ENCODE measurements around the gene SLC28A3.

Gene SLC28A3

DNA sequence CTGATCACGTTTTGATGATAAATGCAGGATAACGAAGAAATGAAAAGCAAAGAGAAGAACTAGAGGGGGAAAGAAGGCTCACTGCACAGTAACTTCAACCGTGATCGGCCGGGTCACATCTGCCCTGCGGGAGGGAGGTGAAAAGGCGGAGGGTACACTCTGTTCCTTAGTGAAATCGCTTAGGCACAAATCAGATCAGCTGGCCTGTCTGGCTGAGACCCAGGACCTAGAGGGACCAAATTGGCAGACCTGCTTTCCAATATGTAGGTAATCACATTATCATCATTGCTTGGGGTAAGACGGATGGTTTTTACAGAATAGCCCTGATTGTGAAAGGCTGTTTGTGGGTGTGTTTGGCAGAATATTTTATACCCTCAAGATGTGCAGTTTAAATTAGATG lies 82.2 kb downstream of the SLC28A3 start:
- no peak for DNase-seq (ENCODE audit: low read depth)
- no peak overlapping the region for H3K4me3 ChIP-seq (ENCODE audit: low read depth, low read length)
- TF ChIP-seq, protein P1, sequence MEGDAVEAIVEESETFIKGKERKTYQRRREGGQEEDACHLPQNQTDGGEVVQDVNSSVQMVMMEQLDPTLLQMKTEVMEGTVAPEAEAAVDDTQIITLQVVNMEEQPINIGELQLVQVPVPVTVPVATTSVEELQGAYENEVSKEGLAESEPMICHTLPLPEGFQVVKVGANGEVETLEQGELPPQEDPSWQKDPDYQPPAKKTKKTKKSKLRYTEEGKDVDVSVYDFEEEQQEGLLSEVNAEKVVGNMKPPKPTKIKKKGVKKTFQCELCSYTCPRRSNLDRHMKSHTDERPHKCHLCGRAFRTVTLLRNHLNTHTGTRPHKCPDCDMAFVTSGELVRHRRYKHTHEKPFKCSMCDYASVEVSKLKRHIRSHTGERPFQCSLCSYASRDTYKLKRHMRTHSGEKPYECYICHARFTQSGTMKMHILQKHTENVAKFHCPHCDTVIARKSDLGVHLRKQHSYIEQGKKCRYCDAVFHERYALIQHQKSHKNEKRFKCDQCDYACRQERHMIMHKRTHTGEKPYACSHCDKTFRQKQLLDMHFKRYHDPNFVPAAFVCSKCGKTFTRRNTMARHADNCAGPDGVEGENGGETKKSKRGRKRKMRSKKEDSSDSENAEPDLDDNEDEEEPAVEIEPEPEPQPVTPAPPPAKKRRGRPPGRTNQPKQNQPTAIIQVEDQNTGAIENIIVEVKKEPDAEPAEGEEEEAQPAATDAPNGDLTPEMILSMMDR (conservative IDR thresholded peaks at IDR 0.05; ENCODE audit: low read depth, low read length) = no peak

DNA sequence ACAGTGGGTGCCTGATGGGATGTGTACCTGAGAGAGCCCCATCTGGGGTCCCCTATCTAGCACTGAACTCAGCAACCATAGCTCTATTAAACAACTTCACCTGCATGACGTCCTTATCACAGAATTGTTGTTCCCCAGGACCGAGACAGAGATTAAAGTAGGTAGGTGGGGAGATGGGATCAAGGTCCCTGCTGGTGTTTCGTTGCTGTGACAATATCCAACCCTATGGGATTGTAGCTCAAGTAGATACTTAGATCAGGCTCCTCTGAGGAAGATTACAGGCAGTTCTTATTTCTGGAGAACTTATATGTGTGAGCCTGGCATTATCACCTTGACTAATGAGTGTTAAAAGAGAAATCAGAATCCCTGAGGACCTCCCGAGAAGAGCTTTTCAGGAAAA lies 84.9 kb downstream of the SLC28A3 start:
- H3K4me3 ChIP-seq (ENCODE audit: low read depth, low read length) = no peak overlapping the region
- no peak for DNase-seq (ENCODE audit: low read depth)
- TF ChIP-seq, protein P1 (conservative IDR thresholded peaks at IDR 0.05; ENCODE audit: low read depth, low read length) = no peak

DNA sequence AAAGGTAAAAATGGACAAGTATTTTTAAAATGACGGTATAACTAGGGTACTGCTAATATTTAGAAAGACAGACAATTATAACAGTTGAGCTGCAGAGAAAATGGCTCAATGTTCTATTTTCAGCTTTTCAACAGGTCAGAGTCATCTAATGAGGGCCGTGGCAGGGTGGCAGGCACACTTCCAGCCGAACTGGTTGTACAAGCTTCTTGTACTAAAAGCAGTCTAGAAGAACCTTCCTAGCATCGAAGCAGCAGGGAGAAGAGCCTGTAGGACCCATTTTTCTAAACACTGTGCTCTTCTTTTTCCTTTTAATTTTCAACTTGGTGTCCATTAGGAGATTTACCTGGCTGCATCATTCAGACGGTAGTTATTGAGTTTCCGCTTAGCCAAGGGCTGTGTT lies 85.6 kb downstream of the SLC28A3 start:
- DNase-seq (ENCODE audit: low read depth) = no peak
- TF ChIP-seq, protein P1 (conservative IDR thresholded peaks at IDR 0.05; ENCODE audit: low read depth, low read length) = no peak
- no peak overlapping the region for H3K4me3 ChIP-seq (ENCODE audit: low read depth, low read length)

DNA sequence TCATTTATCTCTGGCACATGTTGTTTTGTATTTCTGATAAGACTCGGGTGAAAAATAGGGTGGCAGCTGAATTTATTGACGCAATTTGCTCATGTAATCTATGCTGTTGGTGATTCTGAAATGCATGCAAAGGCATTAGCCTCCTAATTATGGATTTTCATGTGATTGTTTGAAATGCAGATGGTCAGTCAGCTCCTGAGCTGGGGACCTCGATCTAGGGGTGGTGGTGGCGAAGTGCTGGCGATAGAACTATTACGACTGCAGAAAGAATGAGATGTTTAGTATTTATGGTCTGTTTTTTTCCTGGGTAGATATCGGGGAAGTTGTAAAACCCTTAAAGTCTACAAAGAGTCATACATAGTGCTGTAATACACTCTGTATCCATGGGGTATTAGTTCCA lies 88.6 kb downstream of the SLC28A3 start:
- DNase-seq (ENCODE audit: low read depth) = no peak
- H3K4me3 ChIP-seq (ENCODE audit: low read depth, low read length) = no peak overlapping the region
- TF ChIP-seq, protein P1 (conservative IDR thresholded peaks at IDR 0.05; ENCODE audit: low read depth, low read length) = no peak

DNA sequence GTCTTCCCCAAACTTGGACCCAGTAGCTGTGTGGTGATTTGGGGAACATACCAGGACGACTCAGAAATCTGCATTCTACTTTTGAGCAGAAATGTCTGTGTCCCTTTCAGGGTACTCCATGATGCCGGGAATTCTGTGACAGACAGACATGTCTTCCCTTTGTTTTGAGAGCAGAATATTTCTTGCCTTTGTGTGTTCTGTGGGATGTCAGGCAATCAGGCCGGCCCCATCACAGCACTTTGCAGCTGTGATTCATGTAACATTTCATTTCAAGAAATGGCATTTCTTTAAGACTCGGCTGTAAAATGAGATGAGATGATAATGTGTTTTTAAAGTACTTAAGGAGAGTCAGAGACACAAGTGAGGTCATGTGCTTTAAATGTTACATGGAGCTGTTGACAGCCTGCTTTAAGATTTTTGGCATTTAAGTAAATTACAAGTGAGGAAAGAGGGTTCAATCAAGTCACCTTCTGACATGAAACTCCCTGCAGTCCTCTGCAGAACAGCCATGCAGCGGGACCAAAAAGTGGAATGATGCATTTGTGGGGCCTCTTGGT lies 98.7 kb downstream of the SLC28A3 start:
- H3K4me3 ChIP-seq (ENCODE audit: low read depth, low read length) = no peak overlapping the region
- TF ChIP-seq, protein P1 (conservative IDR thresholded peaks at IDR 0.05; ENCODE audit: low read depth, low read length) = no peak
- no peak for DNase-seq (ENCODE audit: low read depth)

DNA sequence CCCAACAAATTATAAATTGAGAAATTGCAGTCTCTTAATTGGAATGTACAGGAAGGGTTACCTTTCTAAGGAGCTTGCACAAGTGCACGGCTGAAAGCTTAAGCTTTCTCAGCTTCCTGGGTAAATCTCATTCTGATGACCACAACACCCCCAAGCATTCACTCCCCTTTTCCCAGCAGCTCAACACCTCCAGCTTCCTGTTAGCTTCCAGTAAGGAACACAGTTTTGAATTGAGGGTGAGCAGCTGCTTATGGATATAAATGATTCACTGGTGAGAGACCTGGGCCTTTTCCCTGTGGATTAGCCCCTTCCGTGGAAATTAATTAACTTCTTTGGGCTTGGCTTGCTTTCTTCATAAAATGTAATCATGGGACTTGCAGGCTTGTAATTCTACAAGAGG lies 101.2 kb downstream of the SLC28A3 start:
- H3K4me3 ChIP-seq (ENCODE audit: low read depth, low read length) = no peak overlapping the region
- peak; percentile 25 for DNase-seq (ENCODE audit: low read depth)
- TF ChIP-seq, protein P1 (conservative IDR thresholded peaks at IDR 0.05; ENCODE audit: low read depth, low read length) = no peak

DNA sequence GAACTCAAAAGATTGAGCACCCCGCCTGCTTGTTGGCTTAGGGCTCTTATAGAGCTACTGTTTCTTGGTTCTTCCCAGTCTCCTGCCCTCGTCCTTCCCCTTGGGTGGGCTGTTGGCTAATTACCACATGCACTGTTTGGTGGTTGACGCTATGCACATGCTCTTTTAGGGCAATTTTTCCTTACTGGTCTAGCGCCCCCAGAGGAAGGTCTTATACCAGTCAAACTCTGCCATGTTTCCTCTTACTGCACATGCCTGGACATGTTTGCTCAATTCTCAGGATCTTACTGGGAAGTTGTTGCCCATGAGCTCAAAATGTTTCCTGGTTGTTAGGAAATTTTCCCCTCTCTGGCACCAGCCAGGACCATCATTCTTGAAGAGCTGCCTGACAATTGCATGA lies 101.9 kb downstream of the SLC28A3 start:
- no peak overlapping the region for H3K4me3 ChIP-seq (ENCODE audit: low read depth, low read length)
- TF ChIP-seq, protein P1 (conservative IDR thresholded peaks at IDR 0.05; ENCODE audit: low read depth, low read length) = peak; percentile 23
- DNase-seq (ENCODE audit: low read depth) = peak; percentile 19

Data from choroid plexus epithelial cell (primary cell).